Motor neuron (in vitro differentiated cells): ENCODE measurements around the gene TRABD2B. TPM values are rescaled to one million over a fixed set of nuclear protein-coding genes. Genes with fewer than 3 reads are reported as not detected.

Source experiments
- ATAC-seq, 8 experiments: fragments of 200-7000 bp; cut with Tn5 transposase; replicated peaks in 6 of 8; 2 replicates each; pipeline ENCODE4 v1.8.0; 2021; ENCODE audit warnings: mild to moderate bottlenecking in 8 of 8, moderate library complexity in 8 of 8
- H3K27ac ChIP-seq, 2 donors: fragments of 250-450 bp; sonication (Bioruptor Pico); 2 replicates each; pipeline ENCODE4 v1.9.0; 2021; ENCODE audit warnings: antibody characterized with exemption in 2 of 2, mild to moderate bottlenecking in 2 of 2, moderate library complexity in 1 of 2
- H3K4me1 ChIP-seq, 2 donors: fragments of 250-450 bp; sonication (Bioruptor Pico); replicated peaks in 1 of 2; 2 replicates each; pipeline ENCODE4 v1.6.1; 2021; ENCODE audit warnings: antibody characterized with exemption in 2 of 2, mild to moderate bottlenecking in 2 of 2, moderate library complexity in 1 of 2
- H3K4me3 ChIP-seq, 5 donors: fragments of 250-450 bp; sonication (Bioruptor Pico); 2 replicates each; pipeline ENCODE4 v1.9.0; 2021; ENCODE audit warnings: antibody characterized with exemption in 5 of 5, mild to moderate bottlenecking in 5 of 5, moderate library complexity in 4 of 5
- WGBS, 10 experiments: fragments of 450-650 bp; shearing (Covaris generic); methylation state at CpG; one replicate each; pipeline ENCODE4 v1.0.0; 2022; 5-methylcytosine and 5-hydroxymethylcytosine counted together
- in situ Hi-C, 9 experiments: fragments of 400-800 bp; cut with MboI; loops; one replicate each; pipeline ENCODE4 v1.15.0; 2021; ENCODE audit warnings: low sequenced_read_pairs in 9 of 9, low pct_unique_long_range_greater_than_20kb in 2 of 9; ENCODE audit not compliant: unreplicated experiment in 9 of 9
- total RNA-seq, 8 experiments: library from RNA; unstranded; fragments of 300-600 nt; gene quantifications; 2 replicates each; pipeline versions ENCODE4 v1.2.3 to v1.2.4, GENCODE V29; 2022

Gene TRABD2B
- total RNA-seq, 8 experiments from 2014 or later, result 0.11 to 1.1 (median 0.42) TPM

DNA sequence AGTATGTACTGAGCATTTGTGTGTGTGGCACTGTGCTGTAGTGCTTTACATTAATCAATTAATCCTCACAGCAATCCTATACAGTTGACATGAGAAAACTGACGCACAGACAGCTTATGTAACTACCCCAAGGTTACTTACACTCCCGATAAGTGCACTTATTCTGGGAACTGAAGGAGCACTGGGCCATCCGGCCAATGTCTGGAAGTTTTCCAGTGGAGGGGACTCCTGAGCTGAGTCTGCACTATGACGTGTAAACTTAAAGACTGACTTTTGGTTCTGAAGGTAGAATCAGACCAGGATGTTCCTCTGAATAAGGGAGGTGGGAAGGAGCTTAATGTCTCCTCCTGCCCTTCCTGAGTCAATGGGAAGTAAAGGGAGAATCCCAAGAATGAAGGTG, 12.2 kb downstream of the TRABD2B start:
- no peak overlapping the region for H3K4me3 ChIP-seq
- in situ Hi-C loops, result loop anchor here in 1 of 9 experiments (25.0 kb wide), 1 partner anchor 798 kb away; the partner anchor contains the start of gene PDZK1IP1
- no peak overlapping the region for H3K27ac ChIP-seq
- 75 to 100% (median 97%) methylated on average over 1 to 4 of the region's 4 CpGs; no CpG with 5 or more reads in 1 of the 10 experiments for WGBS, 10 experiments
- ATAC-seq, result no peak
- peaks cover 7 to 11% of the 10 kb centered on the region in 2 donors for H3K4me1 ChIP-seq

DNA sequence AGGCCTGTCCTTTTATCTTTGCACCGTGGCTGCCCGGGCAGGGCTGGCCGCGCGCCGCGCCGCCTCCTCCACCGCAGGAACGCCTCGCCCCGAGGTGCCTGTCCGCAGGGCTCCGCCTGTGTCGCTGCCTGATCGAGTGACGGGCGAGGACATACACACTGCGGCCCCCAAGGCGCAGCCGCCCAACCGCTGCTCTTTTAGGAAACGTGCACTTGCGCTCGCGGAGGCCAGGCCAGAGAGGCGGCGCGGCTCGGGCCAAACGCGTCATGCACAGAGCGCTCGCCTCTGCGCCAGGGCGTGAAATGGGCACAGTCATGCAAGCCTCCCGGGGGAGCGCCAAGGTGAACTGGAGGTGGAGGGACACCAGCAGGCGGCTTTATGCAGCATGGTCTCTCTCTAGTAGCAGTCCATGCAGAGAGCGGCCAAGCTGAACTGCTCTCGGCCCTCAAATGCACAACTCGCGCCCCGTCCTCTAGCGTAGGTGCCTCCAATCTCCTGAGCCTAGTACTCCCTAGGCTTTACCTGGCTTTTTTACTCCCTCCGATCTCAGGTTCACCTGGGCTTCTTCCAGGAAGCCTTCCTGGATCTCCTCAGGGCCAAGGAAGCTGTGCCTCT, 12.9 kb downstream of the TRABD2B start:
- peaks cover 7 to 11% of the 10 kb centered on the region in 2 donors for H3K4me1 ChIP-seq
- 20 to 100% (median 80%) methylated on average over 1 to 28 of the region's 46 CpGs; no CpG with 5 or more reads in 2 of the 10 experiments for WGBS, 10 experiments
- no peak overlapping the region for H3K27ac ChIP-seq
- no peak overlapping the region for H3K4me3 ChIP-seq
- in situ Hi-C loops, result loop anchor here in 1 of 9 experiments (25.0 kb wide), 1 partner anchor 797 kb away; the partner anchor contains the start of gene PDZK1IP1
- peak in 5 of 8 experiments; percentile 7 to 83 (median 80) for ATAC-seq

GRCh38 chr1:47983691-47984090, 13.5 kb downstream of the TRABD2B start:
- Histone ChIP-seq H3K27ac (no peak overlapping the region), H3K4me1 (peaks cover 7 to 11% of the 10 kb centered on the region in 2 donors), H3K4me3 (no peak overlapping the region)
- WGBS, 10 experiments, result 21 to 83% (median 36%) methylated on average over 2 to 12 of the region's 12 CpGs; no CpG with 5 or more reads in 1 of the 10 experiments
- peak in 5 of 8 experiments; percentile 31 to 47 (median 43) for ATAC-seq
- in situ Hi-C loops, result loop anchor here in 1 of 9 experiments (25.0 kb wide), 1 partner anchor 796 kb away; the partner anchor contains the start of gene PDZK1IP1

DNA sequence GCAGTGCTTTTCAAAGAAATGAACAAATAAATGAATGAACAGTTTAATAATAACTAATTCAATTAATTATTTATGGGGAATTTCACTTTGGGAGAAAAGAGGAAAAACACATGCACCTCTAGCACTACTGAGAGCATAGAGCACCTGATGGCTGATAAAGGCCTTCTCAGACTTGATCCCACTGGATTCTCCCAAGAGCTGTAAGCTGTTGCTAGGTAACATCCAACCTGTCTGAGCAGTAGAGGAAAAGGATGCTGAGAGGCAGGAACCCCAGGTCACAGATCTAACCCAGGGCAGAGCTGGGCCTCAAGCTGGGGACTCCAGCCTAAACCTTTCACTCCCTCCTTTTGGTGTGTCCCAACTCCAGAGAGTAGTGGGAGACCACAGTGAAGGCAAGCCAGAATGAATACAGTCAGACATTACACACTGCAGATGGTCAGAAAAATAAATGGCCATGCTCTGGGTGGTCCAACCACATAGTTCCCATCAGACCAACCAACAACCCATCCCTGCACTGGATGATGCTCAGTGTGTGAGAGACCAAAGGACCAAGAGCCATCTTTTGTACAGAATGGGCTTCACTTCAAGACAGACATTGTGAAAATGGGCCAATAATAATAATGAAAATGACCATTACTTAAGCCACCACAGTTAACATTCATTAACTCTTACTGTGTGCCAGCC, 15.4 kb downstream of the TRABD2B start:
- Histone ChIP-seq H3K4me3 (no peak overlapping the region), H3K4me1 (peaks cover 7 to 9% of the 10 kb centered on the region in 2 donors), H3K27ac (no peak overlapping the region)
- in situ Hi-C loops, result loop anchor here in 1 of 9 experiments (25.0 kb wide), 1 partner anchor 795 kb away; the partner anchor contains the start of gene PDZK1IP1
- ATAC-seq, result peak in 4 of 8 experiments; percentile 30 to 80 (median 38)

DNA sequence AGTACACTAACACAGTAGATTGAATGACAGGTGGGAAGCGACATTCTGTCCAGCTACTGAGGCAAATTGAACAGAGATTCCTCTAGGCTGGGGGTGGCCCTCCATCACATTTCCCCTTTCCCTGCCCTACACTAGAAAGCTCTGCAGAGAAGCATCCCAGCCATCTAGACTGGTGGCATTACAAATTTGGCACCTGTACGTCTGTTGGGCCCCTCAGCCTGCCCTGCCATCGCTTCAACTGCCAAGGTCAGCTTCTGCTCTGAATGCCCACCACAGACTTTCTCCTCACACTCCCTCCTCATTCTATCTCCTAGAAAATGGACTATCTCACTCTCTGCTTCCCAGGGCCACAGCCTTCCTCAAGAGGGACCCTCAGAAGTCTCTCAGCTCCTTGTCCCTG, 16.7 kb downstream of the TRABD2B start:
- in situ Hi-C loops, result loop anchor here in 1 of 9 experiments (25.0 kb wide), 1 partner anchor 793 kb away; the partner anchor contains the start of gene PDZK1IP1
- WGBS, 10 experiments, result 84 to 100% (median 100%) methylated on average over 1 to 3 of the region's 3 CpGs; no CpG with 5 or more reads in 6 of the 10 experiments
- Histone ChIP-seq H3K27ac (no peak overlapping the region), H3K4me1 (peaks cover 7 to 8% of the 10 kb centered on the region in 2 donors), H3K4me3 (no peak overlapping the region)
- ATAC-seq, result no peak

- Histone ChIP-seq H3K4me3 (no peak overlapping the region), H3K27ac (no peak overlapping the region), H3K4me1 (peaks cover 7 to 8% of the 10 kb centered on the region in 2 donors)
- 40 to 100% (median 71%) methylated on average over 1 to 3 of the region's 3 CpGs; no CpG with 5 or more reads in 3 of the 10 experiments for WGBS, 10 experiments
- ATAC-seq, result no peak
- in situ Hi-C loops, result loop anchor here in 1 of 9 experiments (25.0 kb wide), 1 partner anchor 792 kb away; the partner anchor contains the start of gene PDZK1IP1
These were observed 17.5 kb downstream of the TRABD2B start for GRCh38 chr1:47979724-47980123.

DNA sequence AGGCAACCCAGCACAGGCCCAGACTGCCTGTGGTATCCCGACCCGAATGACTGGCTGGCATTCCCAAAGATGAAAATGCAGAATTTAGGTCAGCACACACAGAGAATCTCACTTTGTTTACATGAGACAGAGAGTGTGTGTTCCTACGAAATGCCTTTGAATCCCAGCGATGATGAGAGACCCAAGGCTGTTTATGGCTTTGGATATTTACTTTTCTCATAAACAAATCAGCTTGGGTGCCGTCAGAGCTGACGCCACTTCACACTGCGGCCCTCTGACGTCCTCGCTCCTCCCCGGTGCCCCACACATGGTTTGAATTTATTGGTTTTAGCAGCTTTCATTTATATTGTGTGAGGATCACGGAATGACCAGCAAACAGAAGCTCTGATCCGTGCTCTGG, 18.7 kb downstream of the TRABD2B start:
- in situ Hi-C loops, result loop anchor here in 1 of 9 experiments (25.0 kb wide), 1 partner anchor 791 kb away; the partner anchor contains the start of gene PDZK1IP1
- WGBS, 10 experiments, result 38 to 90% (median 83%) methylated on average over 4 to 12 of the region's 12 CpGs; no CpG with 5 or more reads in 2 of the 10 experiments

GRCh38 chr1:47976728-47977127, 20.5 kb downstream of the TRABD2B start:
- in situ Hi-C loops, result loop anchor here in 1 of 9 experiments (25.0 kb wide), 1 partner anchor 789 kb away; the partner anchor contains the start of gene PDZK1IP1
- Histone ChIP-seq H3K4me1 (peaks cover 2 to 6% of the 10 kb centered on the region in 2 donors), H3K4me3 (no peak overlapping the region), H3K27ac (no peak overlapping the region)
- WGBS, 10 experiments, result 82 to 100% (median 89%) methylated on average over 2 of the region's 2 CpGs; no CpG with 5 or more reads in 6 of the 10 experiments
- ATAC-seq, result no peak

More for the DNA sequence above, 18.7 kb downstream of the TRABD2B start:
- H3K4me1 ChIP-seq, result peaks cover 0 to 3% of the 10 kb centered on the region in 2 donors
- peak in 4 of 8 experiments; percentile 14 to 53 (median 50) for ATAC-seq
- H3K4me3 ChIP-seq, result no peak overlapping the region
- H3K27ac ChIP-seq, result no peak overlapping the region

DNA sequence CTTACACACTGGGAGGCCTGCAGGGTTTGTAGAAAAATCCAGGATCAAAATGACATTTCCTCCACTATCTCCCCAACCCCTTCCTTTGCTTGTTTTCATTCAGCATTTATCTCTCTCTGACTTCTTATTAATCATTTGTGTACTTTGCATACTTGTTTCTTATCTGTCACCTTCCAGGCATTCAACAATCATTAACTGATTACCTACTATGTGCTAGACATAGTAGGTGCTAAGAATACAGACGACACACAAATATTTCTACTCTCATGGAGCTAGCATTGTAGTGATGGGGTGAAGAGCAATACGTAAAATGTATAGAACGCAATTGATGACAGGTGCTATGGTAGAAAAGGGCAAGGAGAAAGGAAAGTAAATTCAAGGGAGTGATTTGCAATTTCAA, 20.9 kb downstream of the TRABD2B start:
- 50 to 100% (median 79%) methylated on average over 1 to 3 of the region's 3 CpGs for WGBS, 10 experiments
- in situ Hi-C loops, result loop anchor here in 1 of 9 experiments (25.0 kb wide), 1 partner anchor 789 kb away; the partner anchor contains the start of gene PDZK1IP1
- no peak for ATAC-seq
- H3K4me1 ChIP-seq, result peaks cover 0 to 6% of the 10 kb centered on the region in 2 donors
- no peak overlapping the region for H3K27ac ChIP-seq
- no peak overlapping the region for H3K4me3 ChIP-seq

- ATAC-seq, result no peak
- Histone ChIP-seq H3K4me1 (peaks cover under 1 to 10% of the 10 kb centered on the region in 2 donors), H3K27ac (no peak overlapping the region), H3K4me3 (no peak overlapping the region)
- in situ Hi-C loops, result loop anchor here in 1 of 9 experiments (25.0 kb wide), 1 partner anchor 788 kb away; the partner anchor contains the start of gene PDZK1IP1
- WGBS, 10 experiments, result 17 to 97% (median 67%) methylated on average over 1 to 3 of the region's 3 CpGs; no CpG with 5 or more reads in 1 of the 10 experiments
These were observed 21.8 kb downstream of the TRABD2B start for GRCh38 chr1:47975302-47975921.

- no peak overlapping the region for H3K4me3 ChIP-seq
- 20 to 100% (median 83%) methylated on average over 1 to 4 of the region's 4 CpGs; no CpG with 5 or more reads in 3 of the 10 experiments for WGBS, 10 experiments
- peaks cover 10 to 20% of the 10 kb centered on the region in 2 donors for H3K4me1 ChIP-seq
- H3K27ac ChIP-seq, result no peak overlapping the region
- peak in 3 of 8 experiments; percentile 16 to 63 (median 32) for ATAC-seq
- in situ Hi-C loops, result no loop called here
These were observed 24.2 kb downstream of the TRABD2B start for GRCh38 chr1:47972864-47973432.
